Ishikawa (cell line): ENCODE results near the gene ZDHHC24.

ENCODE experiments used
- CREB1 ChIP-seq: IDR thresholded peaks from 2 replicates; pipeline ENCODE4 v1.6.1; 2012; ENCODE audit warnings: low read depth
- EP300 ChIP-seq: IDR thresholded peaks from 2 replicates; pipeline ENCODE4 v1.6.1; 2012; ENCODE audit warnings: borderline replicate concordance
- FOXM1 ChIP-seq: IDR thresholded peaks from 2 replicates; pipeline ENCODE4 v1.6.1; 2012; ENCODE audit warnings: low read depth, borderline replicate concordance
- RAD21 ChIP-seq: IDR thresholded peaks from 2 replicates; pipeline ENCODE4 v1.6.1; 2012; ENCODE audit warnings: low read depth
- TAF1 ChIP-seq: IDR thresholded peaks from 2 replicates; pipeline ENCODE4 v1.6.1; 2012; ENCODE audit warnings: low read depth, mild to moderate bottlenecking
- TEAD4 ChIP-seq: IDR thresholded peaks from 2 replicates; pipeline ENCODE4 v1.6.1; 2012
- YY1 ChIP-seq: IDR thresholded peaks from 2 replicates; pipeline ENCODE4 v1.6.1; 2012; ENCODE audit warnings: low read depth
- TF ChIP-seq, protein P1 (sequence below): IDR thresholded peaks from 2 replicates; pipeline ENCODE4 v1.6.1; 2012; ENCODE audit warnings: low read depth, mild to moderate bottlenecking
- TF ChIP-seq, protein P2 (sequence below): IDR thresholded peaks from 2 replicates; pipeline ENCODE4 v1.6.1; 2012

DNA sequence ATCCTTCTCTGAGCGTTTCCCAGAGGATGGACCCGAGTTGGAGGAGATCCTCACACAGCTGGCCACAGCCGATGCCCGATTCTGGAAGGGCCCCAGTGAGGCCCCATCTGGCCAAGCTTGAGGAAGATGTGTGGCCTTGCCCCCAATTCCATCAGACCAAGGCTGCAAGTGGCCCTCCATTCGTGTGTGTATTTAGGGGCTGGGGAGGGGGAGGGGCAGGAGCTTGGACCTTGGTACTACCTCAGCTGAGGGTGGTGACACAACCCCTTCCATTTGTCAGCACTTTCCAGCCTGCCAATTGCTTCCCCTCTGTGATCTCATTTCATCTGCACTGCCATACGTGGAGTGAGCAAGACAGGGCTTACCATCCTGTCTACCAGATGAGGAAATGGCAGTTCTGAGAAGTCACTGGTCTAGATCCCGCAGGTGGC lies 36.7 kb downstream of the ZDHHC24 start:
- no peak for TF ChIP-seq TEAD4
- TF ChIP-seq EP300: no peak
- TF ChIP-seq TAF1: no peak
- TF ChIP-seq FOXM1: no peak
- TF ChIP-seq, protein P1, sequence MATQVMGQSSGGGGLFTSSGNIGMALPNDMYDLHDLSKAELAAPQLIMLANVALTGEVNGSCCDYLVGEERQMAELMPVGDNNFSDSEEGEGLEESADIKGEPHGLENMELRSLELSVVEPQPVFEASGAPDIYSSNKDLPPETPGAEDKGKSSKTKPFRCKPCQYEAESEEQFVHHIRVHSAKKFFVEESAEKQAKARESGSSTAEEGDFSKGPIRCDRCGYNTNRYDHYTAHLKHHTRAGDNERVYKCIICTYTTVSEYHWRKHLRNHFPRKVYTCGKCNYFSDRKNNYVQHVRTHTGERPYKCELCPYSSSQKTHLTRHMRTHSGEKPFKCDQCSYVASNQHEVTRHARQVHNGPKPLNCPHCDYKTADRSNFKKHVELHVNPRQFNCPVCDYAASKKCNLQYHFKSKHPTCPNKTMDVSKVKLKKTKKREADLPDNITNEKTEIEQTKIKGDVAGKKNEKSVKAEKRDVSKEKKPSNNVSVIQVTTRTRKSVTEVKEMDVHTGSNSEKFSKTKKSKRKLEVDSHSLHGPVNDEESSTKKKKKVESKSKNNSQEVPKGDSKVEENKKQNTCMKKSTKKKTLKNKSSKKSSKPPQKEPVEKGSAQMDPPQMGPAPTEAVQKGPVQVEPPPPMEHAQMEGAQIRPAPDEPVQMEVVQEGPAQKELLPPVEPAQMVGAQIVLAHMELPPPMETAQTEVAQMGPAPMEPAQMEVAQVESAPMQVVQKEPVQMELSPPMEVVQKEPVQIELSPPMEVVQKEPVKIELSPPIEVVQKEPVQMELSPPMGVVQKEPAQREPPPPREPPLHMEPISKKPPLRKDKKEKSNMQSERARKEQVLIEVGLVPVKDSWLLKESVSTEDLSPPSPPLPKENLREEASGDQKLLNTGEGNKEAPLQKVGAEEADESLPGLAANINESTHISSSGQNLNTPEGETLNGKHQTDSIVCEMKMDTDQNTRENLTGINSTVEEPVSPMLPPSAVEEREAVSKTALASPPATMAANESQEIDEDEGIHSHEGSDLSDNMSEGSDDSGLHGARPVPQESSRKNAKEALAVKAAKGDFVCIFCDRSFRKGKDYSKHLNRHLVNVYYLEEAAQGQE: no peak
- TF ChIP-seq, protein P2, sequence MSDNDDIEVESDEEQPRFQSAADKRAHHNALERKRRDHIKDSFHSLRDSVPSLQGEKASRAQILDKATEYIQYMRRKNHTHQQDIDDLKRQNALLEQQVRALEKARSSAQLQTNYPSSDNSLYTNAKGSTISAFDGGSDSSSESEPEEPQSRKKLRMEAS: no peak
- no peak for TF ChIP-seq YY1
- TF ChIP-seq RAD21: no peak
- TF ChIP-seq CREB1: no peak
